BE2C (cell line): ENCODE results near the gene UNC45A.

Experiments used
- DNase-seq: peaks from one replicate; pipeline ENCODE4 v3.0.0-alpha.2; 2020
- H3K27me3 ChIP-seq: fragments of 250-450 bp; sonication (Bioruptor Pico); 2 replicates; pipeline ENCODE4 v1.5.1; 2020; ENCODE audit warnings: mild to moderate bottlenecking
- H3K36me3 ChIP-seq: fragments of 250-450 bp; sonication (Bioruptor Pico); 2 replicates; pipeline ENCODE4 v1.5.1; 2020; ENCODE audit warnings: mild to moderate bottlenecking
- H3K4me1 ChIP-seq: fragments of 250-450 bp; sonication (Bioruptor Pico); 2 replicates; pipeline ENCODE4 v1.5.1; 2020
- H3K4me3 ChIP-seq: 2 replicates; pipeline ENCODE4 v1.5.1; 2011; ENCODE audit warnings: low read depth, low read length
- H3K9me3 ChIP-seq: fragments of 250-450 bp; sonication (Bioruptor Pico); 2 replicates; pipeline ENCODE4 v1.5.1; 2020
- TF ChIP-seq, protein P1 (sequence below): IDR thresholded peaks from 2 replicates; pipeline ENCODE4 v1.5.1; 2012; ENCODE audit warnings: mild to moderate bottlenecking, low read depth, low read length

The UNC45A gene

DNA sequence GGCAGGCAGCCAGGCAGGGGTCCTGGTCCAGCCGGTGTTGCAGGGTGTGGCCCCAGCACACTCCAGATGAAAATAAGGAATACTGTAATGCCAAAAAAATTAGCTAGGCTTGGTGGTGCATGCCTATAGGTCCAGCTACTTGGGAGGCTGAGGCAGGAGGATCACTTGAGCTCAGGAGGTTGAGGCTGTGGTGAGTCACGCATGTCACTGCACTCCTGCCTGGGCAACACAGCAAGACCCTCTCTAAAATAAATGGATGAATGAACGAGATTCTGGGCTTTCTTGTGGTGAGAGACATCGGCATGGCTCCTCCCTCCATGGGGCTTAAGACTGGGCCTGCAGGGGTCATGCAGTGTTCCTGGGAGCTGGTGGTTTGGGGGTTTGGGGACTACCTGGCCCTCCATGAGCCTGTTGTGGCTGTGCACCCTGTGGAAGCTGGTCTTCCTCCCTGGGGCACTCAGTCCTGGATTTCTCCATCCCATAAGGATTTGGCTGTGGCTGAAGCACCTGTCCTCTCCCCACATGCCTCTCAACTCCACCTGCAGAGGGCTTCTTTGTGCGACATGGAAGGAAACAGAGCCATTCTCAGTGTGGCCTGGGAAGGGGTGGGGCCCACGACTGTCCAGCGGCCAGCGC is 12.0 kb downstream of the UNC45A start:
- no peak overlapping the region for H3K4me3 ChIP-seq
- no peaks in the 10 kb centered on the region for H3K4me1 ChIP-seq
- H3K9me3 ChIP-seq, result no peaks in the 10 kb centered on the region
- TF ChIP-seq, protein P1, sequence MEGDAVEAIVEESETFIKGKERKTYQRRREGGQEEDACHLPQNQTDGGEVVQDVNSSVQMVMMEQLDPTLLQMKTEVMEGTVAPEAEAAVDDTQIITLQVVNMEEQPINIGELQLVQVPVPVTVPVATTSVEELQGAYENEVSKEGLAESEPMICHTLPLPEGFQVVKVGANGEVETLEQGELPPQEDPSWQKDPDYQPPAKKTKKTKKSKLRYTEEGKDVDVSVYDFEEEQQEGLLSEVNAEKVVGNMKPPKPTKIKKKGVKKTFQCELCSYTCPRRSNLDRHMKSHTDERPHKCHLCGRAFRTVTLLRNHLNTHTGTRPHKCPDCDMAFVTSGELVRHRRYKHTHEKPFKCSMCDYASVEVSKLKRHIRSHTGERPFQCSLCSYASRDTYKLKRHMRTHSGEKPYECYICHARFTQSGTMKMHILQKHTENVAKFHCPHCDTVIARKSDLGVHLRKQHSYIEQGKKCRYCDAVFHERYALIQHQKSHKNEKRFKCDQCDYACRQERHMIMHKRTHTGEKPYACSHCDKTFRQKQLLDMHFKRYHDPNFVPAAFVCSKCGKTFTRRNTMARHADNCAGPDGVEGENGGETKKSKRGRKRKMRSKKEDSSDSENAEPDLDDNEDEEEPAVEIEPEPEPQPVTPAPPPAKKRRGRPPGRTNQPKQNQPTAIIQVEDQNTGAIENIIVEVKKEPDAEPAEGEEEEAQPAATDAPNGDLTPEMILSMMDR, result no peak
- peaks cover 59% of the 10 kb centered on the region for H3K36me3 ChIP-seq
- H3K27me3 ChIP-seq, result no peaks in the 10 kb centered on the region
- DNase-seq, result no peak

DNA sequence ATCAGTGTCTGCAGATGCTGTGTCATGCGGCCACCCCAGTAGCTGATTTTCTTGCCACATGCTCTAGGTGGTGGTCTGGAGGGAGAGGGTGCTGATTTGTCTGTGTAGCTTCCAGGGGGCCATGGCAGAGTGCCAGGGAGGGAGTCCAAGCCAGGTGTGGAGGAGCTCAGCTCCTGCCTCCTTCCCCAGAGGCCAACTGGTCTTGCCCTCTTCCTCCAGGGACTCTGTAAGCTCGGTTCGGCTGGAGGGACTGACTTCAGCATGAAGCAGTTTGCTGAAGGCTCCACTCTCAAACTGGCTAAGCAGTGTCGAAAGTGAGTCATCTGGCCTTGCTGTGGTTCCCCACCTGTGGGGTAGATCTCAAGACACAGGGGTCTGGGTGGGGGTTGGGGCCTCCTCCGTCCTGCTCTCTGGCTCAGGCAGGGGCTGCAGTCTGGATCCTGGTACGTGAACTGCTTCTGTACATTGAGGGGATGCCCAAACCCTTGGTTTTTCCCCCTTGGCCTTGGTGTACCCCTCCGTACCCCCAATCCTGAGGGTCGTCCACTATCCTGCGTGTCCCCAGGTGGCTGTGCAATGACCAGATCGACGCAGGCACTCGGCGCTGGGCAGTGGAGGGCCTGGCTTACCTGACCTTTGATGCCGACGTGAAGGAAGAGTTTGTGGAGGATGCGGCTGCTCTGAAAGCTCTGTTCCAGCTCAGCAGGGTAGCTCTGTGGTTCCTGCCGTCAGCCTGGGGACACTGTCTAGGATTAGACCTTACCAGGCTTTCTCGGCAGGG is 12.7 kb downstream of the UNC45A start:
- H3K4me1 ChIP-seq, result no peaks in the 10 kb centered on the region
- H3K27me3 ChIP-seq, result no peaks in the 10 kb centered on the region
- no peaks in the 10 kb centered on the region for H3K9me3 ChIP-seq
- no peak for DNase-seq
- TF ChIP-seq, protein P1, result no peak
- H3K36me3 ChIP-seq, result peaks cover 52% of the 10 kb centered on the region
- no peak overlapping the region for H3K4me3 ChIP-seq

DNA sequence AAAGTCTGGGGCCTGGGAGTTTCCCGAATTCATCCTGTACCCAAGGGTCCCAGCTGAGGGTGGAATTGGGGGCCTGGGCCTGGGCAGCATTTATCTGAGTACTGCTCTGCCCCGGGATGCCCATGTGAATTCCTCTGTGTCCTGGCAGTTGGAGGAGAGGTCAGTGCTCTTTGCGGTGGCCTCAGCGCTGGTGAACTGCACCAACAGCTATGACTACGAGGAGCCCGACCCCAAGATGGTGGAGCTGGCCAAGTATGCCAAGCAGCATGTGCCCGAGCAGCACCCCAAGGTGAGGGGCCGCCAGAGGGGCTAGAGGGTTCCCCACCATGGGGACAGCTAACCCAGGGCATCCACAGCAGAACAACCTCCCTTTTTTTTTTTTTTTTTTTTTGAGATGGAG is 13.4 kb downstream of the UNC45A start:
- TF ChIP-seq, protein P1, result no peak
- Histone ChIP-seq H3K9me3 (no peaks in the 10 kb centered on the region), H3K27me3 (no peaks in the 10 kb centered on the region), H3K4me1 (no peaks in the 10 kb centered on the region), H3K4me3 (no peak overlapping the region), H3K36me3 (peaks cover 53% of the 10 kb centered on the region)
- no peak for DNase-seq

DNA sequence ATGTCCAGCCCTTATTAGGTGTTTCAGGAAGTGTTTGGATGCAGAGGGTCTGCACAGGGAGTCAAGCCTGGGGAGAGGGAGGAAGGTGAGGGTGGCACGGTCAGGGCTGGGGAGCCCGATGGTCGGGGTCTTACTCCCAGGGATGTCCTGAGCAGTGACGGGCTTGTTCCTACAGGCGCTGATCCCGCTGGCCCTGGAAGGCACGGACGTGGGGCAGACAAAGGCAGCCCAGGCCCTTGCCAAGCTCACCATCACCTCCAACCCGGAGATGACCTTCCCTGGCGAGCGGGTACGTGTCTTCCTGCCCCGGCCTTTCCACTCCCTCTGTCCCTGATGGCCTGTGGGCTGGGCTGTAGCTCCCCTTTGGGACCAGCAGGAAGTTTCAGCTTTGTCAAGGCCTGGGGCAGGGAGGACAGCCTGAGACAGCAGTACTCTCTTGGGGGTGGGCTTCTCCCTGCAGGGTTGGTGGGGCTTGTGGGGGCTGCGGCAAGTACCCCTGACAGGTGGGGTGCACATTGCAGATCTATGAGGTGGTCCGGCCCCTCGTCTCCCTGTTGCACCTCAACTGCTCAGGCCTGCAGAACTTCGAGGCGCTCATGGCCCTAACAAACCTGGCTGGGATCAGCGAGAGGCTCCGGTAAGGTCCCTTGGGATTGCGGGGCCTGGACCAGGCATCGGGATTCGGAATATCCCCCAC is 15.0 kb downstream of the UNC45A start:
- TF ChIP-seq, protein P1, result no peak
- Histone ChIP-seq H3K27me3 (no peaks in the 10 kb centered on the region), H3K9me3 (no peaks in the 10 kb centered on the region), H3K4me1 (no peaks in the 10 kb centered on the region), H3K4me3 (no peak overlapping the region), H3K36me3 (peaks cover 47% of the 10 kb centered on the region)
- no peak for DNase-seq

DNA sequence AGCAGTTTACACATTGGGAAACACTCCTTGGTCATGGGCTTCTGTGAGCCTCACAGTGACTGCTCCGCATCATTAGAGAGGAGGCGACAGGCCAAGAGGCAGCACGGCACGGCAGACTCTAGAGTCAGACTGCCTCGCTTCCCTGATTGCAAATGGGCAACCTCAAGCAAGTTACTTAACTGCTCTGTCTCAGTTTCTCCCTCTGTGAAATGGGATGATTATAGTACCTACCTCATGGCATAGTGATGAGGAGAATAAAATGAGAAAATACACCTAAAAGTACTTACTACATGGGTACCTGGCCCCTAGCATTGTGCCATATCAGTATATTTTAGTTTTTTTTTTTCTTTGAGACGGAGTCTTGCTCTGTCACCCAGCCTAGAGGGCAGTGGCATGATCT is 15.6 kb downstream of the UNC45A start:
- H3K4me1 ChIP-seq, result no peaks in the 10 kb centered on the region
- H3K27me3 ChIP-seq, result no peaks in the 10 kb centered on the region
- H3K9me3 ChIP-seq, result no peaks in the 10 kb centered on the region
- peaks cover 44% of the 10 kb centered on the region for H3K36me3 ChIP-seq
- TF ChIP-seq, protein P1, result no peak
- no peak overlapping the region for H3K4me3 ChIP-seq
- no peak for DNase-seq
